ENCODE data around the gene WDR18.

The WDR18 gene

DNA sequence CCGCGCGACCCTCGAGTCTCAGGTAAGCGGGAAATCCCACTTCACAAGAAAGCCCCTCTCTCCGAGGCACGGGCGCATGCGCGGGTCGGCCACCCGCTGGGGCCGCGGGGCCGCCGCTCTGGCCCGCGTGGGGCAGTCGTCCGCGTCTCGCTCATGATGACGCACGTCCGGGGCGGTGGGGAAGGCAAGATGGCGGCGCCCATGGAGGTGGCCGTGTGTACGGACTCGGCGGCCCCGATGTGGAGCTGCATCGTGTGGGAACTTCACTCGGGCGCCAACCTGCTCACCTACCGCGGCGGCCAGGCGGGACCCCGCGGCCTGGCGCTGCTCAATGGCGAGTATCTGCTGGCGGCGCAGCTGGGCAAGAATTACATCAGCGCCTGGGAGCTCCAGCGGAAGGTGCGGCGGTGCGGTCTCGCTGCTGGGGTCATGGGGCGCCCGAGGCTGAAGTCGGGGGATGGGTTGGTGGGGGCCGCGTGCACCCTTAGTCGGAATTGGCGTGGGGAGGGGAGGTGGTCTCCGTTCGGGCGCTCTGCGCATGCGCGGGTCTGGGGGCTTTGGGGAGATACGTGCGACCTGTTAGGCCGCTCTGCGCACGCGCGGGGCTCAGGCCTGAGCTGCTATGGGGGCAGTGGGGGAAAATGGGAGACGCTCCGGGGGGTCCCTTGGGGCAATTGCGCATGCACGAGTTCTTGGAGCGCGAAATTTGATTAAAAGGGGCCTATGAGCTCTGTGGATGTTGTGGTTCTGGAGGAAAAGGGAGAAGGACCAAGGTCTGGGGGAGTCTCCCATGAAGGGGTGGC lies at the start of gene WDR18:
Gene WDR18 (plus strand): TSS at position 181 of the 803 bp plus-strand sequence. CDS start 9 bp downstream, at position 190.
- DNase-seq: peak; percentile 96

DNA sequence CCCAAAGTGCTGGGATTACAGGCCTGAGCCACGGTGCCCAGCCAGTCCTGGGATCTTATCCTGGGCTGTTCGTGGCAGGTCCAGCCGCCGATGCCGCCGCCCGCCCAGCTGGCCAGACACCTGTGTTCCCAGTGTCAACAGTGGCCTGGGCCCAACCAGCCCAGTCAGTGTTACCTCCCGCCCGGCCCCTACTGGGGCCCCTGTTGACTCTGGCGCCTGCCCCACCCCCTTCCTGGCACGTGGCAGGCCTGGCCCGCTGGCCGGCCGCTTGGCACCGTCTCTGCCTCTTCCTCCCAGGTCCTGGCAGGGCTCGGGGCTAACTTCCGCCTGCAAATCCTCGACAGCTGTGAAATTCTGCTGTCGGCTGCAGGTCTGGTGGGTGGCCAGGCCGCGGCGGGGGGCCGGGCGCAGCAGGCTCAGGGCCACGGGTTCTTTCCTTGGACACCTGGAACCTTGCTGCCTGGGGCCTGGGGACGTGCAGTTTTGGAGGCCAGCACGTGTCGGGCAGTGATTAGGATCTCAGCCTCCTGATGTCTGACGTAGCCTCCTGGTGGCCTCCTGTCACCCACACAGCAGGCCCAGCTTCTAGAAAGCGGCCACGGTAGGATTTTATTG lies 49.2 kb upstream of the WDR18 start:
- DNase-seq: peak; percentile 98

DNA sequence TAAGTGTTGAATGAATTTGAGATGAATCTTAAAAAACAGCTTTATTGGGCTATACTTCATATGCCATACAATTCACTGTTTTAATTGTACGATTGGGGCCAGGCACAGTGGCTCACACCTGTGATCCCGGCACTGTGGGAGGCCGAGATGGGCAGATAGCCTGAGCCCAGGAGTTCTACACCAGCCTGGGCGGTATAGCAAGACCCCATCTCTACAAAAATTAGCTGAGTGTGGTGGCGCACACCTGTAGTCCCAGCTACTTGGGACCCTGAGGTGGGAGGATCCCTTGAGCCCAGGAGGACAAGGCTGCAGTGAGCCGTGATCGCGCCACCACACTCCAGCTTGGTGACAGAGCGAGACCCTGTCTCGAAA lies 48.0 kb upstream of the WDR18 start:
- no peak for DNase-seq

DNA sequence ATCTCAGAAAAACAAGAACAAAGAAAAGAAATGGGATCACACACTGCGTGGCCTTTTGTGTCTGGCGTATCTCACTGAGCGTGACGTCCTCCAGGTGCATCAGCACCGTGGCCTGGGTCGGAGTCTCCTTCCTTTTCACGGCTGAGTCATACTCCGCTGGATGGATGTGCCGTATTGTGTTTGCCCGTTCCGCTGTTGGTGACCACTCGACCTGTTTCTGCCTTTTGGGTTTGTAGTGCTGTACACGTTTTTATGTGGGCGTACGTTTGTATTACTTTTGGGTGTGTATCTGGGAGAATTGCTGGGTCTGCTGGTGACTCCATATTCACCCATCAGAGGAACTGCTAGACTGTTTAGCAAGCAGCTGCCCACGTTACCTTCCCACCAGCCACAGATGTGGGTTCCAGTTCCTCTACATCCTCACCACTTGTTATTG lies 46.9 kb upstream of the WDR18 start:
- DNase-seq: no peak

DNA sequence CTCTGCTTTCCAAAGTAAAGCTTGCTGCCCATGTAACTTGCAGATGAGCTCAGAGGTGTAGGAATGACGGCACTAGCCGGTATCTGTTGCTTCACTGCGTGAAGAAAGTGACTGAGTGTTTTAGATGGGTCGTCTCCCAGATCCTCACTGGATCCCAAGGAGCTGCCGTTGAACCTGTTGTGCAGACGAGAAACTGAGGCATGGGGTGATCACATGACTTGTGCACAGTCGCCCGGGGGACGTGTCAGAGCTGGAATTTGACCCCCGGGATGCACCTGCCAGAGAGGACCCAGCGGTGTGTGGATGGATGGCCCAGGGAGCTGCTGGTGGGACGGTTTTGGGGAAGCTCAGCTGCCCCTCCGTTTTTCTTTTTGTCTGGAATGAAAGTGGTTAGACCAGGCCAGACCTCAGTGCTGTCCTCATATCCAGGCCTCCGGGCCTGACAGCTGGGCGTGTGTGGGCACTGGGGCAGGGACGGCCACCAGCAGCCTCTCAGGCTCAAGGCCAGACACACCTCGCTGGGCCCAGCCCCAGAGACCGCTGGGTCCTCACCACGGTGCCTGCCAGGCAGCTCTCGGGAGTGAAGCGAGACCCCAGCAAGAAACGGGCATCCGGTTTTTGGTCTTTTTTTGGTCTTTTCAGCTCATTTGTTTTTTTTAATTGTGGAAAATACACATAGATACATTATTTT lies 45.8 kb upstream of the WDR18 start:
- DNase-seq: no peak

DNA sequence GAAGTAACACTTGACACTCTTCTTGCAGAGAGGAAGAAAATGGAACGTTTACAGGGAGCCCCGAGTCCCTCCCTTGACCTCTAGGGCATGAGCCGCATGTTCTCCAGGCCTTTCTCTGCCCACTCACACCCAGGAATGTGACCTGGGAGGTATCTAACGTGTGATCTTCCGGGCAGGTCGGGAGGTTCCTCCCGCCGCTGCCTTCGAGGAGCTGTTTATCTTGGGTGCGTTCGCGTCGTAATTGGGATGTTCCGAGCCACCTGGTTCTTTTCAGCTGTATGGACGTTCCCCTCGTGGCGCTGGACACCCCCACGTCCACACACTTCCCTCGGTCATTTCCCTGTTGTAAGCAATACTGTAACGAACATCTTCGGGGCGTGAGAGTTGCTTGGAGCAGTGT lies 44.7 kb upstream of the WDR18 start:
- DNase-seq: no peak

DNA sequence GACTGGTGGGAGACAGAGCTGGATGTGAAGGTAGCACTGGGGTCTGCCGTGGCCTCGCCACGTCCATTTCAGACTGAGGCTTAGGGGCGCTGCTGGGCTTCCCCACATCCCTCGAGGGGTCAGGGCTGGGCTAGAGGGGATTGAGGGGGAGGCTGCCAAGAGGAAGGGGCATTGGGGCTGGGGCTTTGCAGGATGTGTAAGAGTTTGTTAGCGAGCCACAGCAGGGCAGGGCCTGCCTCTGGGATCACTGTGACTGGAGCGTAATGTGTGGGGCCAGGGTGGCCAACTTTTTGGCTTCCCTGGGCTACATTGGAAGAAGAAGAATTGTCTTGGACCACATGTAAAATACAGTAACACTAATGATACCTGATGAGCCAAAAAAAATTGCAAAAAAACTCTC lies 44.2 kb upstream of the WDR18 start:
- no peak for DNase-seq

DNA sequence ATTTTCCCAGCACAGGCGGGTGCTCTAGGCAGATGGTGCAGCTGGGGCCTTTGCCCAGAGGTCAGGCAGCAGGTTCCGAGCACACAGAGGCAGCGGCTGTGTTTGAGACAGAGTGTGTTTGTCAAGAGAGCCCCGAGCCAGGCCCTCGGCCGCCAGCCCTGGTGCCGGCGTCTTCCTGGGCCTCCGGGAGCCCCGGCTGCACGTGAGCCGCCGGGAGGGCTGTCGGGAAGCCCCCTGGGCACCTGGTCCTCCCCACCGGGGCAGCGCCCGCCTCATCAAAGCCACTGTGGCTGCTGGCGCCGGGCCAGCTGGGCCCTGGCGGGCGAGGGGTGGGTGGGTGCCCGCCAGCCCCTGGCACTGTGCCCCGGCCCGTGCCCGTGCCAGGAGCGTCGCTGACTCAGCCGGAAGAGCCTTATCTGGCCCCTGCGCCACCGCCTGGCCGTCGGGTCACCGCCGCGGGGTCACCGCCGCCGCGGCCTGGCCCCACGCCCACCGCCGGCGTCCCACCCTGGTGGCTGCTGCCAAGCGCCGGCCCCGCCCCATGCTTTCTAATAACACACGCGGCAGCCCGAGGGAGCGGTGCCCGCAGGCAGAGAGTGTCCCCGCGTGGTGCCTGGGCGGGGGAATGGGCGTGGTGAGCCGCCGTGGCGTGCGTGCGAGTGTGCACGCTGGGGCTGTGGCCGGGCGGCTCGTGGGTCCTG lies 43.4 kb upstream of the WDR18 start:
- peak; percentile 98 for DNase-seq

GRCh38 chr19:941292-942132 lies 42.6 kb upstream of the WDR18 start:
- no peak for DNase-seq

- DNase-seq: no peak
These were observed 42.0 kb upstream of the WDR18 start for GRCh38 chr19:942133-942645.

- no peak for DNase-seq
These were observed 40.5 kb upstream of the WDR18 start for GRCh38 chr19:943551-944170.

- peak; percentile 53 for DNase-seq
These were observed 40.0 kb upstream of the WDR18 start for GRCh38 chr19:944171-944567.

- peak; percentile 92 for DNase-seq
These were observed 39.4 kb upstream of the WDR18 start for GRCh38 chr19:944663-945241.

GRCh38 chr19:945401-946252 lies 38.5 kb upstream of the WDR18 start:
- DNase-seq: no peak

GRCh38 chr19:947090-947706 lies 36.9 kb upstream of the WDR18 start:
- DNase-seq: no peak

DNA sequence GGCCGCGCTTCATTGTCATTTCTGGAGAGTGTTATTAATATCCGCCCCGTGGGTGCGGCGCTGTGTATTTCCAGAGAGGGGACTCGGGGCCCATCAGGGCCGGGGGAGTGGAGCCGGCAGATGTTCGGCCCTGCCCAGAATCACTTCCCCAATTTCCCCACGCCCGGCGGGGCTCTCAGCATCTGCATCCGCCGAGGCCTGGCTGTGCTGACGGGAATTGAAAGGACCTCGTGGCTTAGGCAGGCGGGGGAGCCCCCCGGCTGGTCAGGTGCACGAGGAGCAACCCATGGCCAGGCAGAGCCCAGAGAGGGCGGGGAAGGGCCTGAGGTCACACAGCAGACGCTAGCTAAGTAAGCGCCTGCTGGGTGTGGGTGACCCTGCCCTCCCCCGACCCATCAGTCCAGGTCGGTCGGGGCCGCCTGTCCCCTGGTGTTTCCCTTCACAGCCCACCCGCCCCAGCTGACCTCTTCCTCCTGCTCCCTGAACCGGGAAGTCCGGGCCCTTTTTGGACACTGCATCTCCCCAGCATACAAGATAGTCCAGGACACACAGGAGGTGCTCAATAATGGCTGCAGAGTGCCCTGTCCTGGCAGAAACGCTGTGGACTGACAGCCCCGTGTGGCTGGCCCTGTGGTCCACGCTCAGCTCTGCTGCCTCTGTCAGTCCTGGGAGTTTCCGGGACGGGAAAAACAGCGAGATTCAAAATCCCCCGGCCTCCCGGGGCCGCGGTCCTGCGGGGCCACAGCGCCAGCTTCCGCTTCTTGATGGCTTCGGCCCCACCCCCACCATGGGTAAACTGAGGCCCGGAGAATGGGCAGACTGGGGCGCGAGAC lies 36.2 kb upstream of the WDR18 start:
- no peak for DNase-seq

- DNase-seq: no peak
These were observed 35.2 kb upstream of the WDR18 start for GRCh38 chr19:948842-949496.

DNA sequence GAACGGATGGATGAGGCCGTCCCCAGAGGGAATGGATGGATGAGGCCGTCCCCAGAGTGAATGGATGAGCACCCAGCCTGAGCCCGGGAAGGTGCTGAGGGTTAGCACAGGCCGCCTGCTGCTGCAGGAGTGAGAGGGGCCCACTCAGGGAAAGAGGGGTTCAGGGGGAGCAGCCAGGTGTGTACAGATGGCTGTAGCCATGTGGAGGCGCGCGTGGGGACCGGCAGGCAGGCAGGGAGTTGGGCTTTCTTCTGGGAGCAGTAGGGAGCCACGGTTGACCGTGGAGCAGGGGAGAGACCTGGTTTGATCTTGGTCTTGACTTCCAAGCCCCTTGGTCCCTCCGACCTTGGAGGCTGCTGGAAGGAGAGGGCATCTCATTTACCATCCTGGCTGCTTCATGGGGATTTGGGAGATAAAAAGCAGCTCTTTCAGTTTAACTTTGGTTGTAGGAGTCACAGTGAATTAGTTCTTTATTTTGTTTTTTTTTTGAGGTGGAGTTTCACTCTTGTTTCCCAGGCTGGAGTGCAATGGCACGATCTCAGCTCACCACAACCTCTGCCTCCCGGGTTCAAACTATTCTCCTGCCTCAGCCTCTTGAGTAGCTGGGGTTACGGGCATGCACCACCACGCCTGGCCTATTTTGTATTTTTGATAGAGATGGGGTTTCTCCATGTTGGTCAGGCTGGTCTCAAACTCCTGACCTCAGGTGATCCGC lies 33.6 kb upstream of the WDR18 start:
- DNase-seq: no peak

Data from NCI-H69 (cell line).